Measurements from ENCODE around the gene ZSCAN31.

- TF ChIP-seq FOXK2 (IDR thresholded peaks at IDR 0.05), result no peak
- no peak for TF ChIP-seq ELF4 (IDR thresholded peaks at IDR 0.05)
- TF ChIP-seq FOXM1 (IDR thresholded peaks at IDR 0.05; ENCODE audit: borderline replicate concordance), result no peak
- TF ChIP-seq SUZ12 (IDR thresholded peaks at IDR 0.05), result no peak
- no peak for TF ChIP-seq L3MBTL2 (conservative IDR thresholded peaks at IDR 0.05)
- no peak for TF ChIP-seq TARDBP (IDR thresholded peaks at IDR 0.05)
These were observed 42.7 kb upstream of the ZSCAN31 start for GRCh38 chr6:28378644-28379043.

All from HEK293T (cell line).